Measurements from ENCODE around the gene FGD6.

The FGD6 gene

GRCh38 chr12:95074766-95075165, 142.5 kb downstream of the FGD6 start:
- no peak for DNase-seq

DNA sequence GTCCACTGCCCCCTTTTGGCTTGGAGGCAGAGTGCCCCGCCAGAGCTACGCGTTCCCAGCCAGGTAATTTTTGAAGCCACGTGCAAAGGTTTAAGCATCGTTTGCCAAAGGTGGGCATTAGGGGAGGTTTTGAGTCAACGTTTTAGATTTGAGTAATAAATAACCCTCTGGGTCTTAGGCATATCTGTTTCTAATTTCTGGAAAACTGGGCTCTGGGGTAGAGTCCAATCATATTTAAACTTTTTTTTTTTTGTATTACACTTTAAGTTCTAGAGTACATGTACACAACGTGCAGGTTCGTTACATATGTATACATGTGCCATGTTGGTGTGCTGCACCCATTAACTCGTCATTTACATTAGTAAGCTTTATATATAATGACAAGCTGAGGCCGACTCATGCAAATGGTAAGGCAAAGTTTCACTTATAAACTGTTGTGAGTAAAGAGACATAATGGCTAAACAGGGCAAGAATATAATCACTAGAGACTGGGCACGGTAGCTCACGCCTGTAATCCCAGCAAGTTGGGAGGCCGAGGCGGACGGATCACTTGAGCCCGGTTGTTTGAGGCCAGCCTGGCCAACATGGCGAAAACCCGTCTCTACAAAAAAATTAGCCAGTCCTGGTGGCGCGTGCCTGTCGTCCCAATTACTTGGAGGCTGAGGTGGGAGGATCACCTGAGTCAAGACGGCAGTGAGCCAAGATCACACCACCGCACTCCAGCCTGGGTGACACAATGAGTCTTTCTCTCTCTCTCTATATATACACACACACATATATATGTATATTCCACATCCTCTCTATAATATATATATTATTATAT, 143.4 kb downstream of the FGD6 start:
- no peak for DNase-seq

DNA sequence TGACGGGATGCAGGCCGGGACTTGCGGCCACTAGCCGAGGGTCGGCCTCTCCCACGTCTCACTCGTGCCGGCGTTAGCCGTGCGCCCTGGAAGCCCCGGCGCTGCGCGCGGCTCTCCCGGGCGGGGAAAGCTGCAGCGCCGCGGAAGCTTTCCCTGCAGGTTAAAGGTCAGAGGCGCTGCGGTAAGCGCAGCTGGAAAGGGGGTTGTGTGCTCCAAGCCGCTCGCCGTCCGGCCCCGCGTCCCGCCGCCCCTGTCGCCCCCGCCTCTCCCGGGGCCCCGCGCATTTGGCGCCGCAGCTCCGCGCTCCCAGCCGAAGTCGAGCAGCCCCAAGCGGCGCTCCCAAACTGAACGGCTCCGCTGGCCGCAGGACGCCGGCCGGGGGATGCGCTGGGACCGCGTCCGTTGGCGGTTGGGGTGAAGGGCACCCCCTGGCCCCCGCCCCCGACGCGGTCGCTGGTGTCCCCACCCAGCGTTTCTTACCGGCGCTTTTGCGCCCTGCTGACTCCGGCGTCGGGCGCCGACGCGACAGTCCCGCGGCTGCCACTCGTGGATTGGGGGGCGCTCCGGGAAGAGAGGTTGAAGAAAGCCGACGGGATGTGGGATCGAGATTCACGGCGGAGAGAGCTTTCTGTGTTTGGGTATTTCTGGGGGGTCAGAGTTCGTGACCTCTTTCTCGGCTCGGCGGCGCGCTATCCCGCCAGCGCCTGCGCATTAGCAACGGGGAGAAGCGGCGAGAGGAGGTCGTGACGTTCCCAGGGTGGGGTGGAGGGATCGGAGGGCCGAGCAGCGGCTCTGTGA, 144.2 kb downstream of the FGD6 start, which contains the start of gene NR2C1:
TSS of gene NR2C1 (minus strand) at position 719 of the 798 bp plus-strand sequence. CDS start 6,234 bp downstream, outside the sequence.
- peak; percentile 97 for DNase-seq

- no peak for DNase-seq
Measured at GRCh38 chr12:95070378-95070777, 146.9 kb downstream of the FGD6 start.

GRCh38 chr12:95066091-95066855, 151.0 kb downstream of the FGD6 start:
- no peak for DNase-seq

DNA sequence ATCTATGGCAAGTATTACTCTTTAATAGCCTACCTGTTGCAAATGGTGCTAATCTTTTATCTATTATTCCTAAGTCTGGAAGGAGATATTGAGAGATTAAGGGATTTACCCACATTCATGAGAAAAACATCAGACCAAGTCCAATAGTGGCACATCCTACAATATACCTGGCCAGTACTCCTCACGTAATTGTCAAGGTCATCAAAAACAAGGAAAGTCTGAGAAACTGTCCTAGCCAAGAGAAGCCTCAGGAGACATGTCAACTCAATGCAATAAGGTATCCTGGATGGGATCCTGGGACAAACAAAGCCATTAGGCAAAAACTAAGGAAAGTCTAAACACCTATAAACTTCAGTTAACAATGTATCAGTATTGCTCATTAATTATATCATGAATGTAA, 156.3 kb downstream of the FGD6 start:
- no peak for DNase-seq

DNA sequence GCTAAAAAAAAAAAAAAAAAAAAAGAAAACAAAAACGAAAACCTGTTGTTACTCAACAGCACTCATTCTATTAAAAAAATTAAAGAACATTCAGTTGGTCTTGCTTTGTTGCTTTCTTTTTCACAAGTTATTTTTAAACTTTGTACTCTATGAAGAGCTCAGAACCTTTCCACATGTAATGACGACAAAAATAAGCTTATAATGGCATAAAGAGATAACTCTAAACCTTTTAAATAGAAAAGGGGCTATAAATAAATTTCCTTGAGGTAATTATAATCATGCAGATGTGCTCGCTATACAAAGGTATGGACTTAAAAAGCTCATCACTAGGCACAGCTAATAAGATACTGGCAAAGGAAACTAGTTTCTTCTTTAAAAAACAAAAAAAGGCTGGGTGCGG, 157.3 kb downstream of the FGD6 start:
- DNase-seq, result no peak

- no peak for DNase-seq
Measured at GRCh38 chr12:95057424-95057823, 159.8 kb downstream of the FGD6 start.

GRCh38 chr12:95055057-95055456, 162.2 kb downstream of the FGD6 start:
- no peak for DNase-seq

- DNase-seq, result no peak
Measured at GRCh38 chr12:95054206-95054605, 163.1 kb downstream of the FGD6 start.

DNA sequence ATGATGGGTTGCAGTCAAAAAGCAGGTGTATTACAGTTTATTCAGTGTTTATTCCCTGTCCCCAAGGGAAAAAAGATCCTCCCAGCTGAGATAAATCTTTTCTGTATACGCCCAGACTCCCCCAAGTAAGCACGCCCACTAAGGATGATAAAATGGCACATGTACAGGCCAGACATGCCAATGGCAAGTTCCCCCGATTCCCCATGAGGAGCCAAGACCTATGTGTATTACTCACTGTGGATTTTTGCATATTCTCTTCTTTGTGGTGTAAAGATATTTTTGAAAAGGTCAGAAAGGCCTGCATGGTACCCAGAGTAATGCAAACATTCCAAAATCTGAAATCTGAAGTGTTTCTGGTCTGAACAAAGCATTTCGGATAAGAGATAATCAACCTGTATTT, 166.0 kb downstream of the FGD6 start:
- no peak for DNase-seq

GRCh38 chr12:95037906-95038305, 179.4 kb downstream of the FGD6 start:
- DNase-seq, result no peak

DNA sequence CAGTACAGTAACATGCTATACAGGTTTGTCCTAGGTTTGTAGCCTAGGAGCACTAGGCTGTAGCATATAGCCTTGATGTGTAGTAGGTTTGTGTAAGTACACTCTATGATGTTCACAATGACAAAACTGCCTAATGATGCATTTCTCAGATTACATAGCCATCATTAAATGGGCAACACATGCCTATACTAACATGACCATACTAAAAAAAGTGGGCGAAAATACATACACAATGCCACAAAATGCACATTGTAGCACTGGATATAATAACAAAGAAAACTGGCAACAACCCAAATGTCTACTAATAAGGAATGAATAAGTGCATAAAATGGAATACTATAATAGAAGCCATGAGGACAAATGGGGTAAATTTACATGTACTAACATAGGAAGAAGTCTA, 182.5 kb downstream of the FGD6 start:
- no peak for DNase-seq

Data from OCI-M1 (cell line).